HG02852 (cell line): ENCODE data around the gene PRRX1.

ENCODE experiments used
- ATAC-seq: cut with Tn5 transposase; IDR thresholded peaks from one replicate; pipeline ENCODE4 v1.9.1; 2021; ENCODE audit warnings: mild to moderate bottlenecking, moderate library complexity; ENCODE audit not compliant: unreplicated experiment

The PRRX1 gene

GRCh38 chr1:170686291-170686690 is 22.4 kb downstream of the PRRX1 start:
- no peak for ATAC-seq

DNA sequence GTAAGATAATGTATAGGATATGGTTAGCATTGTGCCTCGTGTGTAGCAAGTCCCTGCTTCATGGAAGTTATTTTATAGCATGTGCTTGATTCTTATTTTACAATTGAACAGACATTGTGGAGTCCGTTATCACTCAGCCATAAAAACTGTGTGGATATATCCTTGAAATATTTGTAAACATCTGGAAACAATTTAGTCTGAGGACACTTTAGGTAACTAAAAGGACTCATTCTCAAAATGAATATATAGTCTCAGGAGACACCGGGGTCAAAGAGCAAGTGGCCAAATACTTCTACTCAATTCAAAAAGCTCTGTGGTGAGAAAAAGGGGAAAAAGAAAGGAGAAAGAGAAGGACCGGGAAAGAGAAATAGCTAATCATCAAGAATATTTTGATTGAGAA is 23.7 kb downstream of the PRRX1 start:
- no peak for ATAC-seq

DNA sequence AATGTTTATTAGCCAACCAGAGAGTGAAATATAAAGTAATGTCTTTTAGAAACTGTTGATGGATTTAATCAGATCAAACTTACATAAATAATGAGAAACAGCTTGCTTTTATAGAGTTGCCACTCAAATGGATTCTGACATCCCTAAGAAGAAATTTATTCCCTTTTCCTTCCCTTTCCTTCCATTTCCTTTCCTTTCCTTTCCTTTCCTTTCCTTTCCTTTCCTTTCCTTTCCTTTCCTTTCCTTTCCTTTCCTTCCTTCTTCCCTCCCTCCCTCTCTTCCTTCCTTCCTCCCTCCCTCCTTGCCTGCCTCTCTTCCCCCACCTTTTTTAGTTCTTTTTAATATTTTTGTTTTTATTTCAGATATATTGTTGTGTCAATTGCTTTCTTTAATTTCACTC is 27.3 kb downstream of the PRRX1 start:
- no peak for ATAC-seq

- no peak for ATAC-seq
These were observed 29.1 kb downstream of the PRRX1 start for GRCh38 chr1:170692866-170693575.

DNA sequence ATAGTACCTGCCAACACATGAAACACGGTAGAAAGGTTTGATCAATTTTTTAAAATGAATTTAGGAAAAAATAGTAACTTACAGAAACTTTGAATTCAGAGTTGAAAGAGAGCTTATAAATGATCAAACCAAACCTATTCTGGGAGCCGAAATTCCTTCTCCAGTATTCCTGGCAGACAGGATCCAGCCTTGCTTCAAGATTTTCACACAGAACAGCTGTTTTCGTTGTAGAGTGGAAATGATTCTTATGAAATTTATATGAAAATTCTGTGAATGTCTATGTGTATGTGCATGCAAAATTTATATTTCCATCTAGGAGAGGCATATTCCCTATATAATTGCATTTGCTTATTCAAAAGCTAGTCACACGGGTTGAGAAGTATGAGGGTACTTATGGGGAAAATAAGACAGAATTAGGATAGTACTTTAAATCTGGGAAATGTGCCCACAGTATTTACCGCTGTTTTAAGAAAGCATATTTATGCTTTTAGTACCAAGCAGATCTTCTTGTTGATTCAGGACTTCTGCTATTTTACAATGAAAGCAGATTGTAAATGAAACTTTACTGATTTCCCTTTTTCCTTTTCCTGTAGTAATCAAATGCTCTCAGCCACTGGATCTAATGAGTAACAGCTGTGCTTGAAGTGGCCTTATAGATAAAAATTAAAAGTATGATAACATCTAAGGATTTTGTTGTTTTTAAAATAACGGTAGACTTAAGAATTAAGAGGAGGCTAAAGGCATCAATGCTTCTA is 30.4 kb downstream of the PRRX1 start:
- ATAC-seq = no peak

- no peak for ATAC-seq
These were observed 32.1 kb downstream of the PRRX1 start for GRCh38 chr1:170695955-170696590.

DNA sequence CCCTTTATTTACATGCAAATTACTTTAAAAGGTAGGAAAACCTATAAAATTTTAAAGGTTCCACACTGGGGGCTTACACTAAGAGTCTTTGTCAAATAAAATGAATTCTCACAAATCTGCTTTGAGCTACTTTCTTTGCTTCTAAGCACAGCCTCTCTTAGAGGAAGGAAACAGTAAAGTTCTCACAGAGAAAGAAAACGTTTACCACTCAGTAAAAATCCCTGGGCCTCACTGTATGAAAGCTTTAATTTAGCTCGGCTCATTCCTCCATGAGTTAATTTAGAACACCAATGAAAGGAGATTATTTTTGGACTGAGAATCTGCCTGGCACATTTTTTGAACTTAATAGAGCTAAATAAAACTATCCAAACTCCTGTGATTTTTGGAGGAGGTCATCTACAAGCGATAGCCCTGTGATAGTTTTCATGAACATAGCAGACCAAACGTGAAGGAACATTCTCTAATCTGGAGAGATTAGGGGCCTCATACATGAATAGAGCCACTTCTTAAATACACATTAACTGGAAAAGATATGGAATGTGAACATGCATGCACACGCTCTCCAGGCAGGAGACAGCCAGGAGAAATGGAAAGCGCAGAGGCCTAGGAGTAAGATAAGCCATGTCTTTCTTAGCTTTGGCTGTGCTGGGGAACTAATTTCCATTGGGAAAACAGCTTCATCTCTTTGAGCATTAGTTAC is 32.8 kb downstream of the PRRX1 start:
- no peak for ATAC-seq

DNA sequence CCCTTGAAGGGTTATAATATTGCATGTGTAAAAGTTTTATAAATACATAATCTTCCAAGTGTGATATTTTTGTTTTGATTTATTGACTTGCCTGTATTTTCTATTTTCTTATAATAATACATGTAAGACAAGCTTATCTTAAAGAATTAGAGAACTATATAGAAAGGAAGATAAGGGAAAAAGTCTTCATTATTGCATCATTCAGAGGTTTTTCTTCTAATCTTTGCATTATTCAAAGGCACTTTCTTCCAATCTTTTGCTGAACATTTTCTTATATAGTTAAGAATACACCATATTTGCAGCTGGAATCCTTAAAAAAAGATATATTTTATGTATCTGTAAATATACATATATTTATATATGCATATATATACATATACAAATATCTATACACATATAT is 33.4 kb downstream of the PRRX1 start:
- ATAC-seq = no peak

GRCh38 chr1:170698301-170699275 is 34.7 kb downstream of the PRRX1 start:
- ATAC-seq = no peak

GRCh38 chr1:170699696-170700095 is 35.8 kb downstream of the PRRX1 start:
- no peak for ATAC-seq

DNA sequence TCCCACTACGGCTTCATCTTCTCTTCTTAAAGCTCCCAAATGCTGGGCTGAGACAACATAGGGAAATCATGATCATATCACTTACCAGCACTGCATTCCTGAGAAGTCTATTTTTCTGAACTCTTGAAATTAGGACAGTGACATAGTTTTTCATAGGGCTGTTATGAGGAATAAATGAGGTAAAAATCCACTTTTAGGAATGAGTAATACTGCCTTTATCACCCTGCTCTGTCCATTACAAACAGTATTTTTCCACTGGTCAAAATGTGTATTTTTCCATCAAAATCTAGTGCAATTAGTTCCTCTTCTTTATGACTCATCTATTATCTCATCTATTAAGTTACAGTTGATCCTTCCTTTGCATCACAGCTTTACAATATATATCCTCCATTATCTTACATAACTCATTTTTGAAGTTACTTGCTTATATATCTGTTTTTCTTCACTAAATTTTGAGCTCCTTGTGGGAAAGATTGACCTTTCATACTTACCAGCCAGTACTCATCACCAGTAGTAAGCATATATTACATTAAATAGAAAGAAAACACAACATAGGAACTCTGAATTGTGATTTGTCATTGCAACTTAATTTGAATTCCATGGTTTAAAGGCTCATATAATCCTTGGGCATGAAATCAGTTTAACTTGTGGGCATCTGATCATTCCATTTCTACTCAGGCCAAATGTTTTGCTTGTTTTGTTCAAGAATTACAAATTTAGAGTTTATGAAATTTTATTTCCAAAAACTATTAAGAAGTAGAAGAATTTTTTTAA is 37.1 kb downstream of the PRRX1 start:
- ATAC-seq = no peak

- ATAC-seq = no peak
These were observed 38.0 kb downstream of the PRRX1 start for GRCh38 chr1:170701962-170702361.

GRCh38 chr1:170703591-170703990 is 39.7 kb downstream of the PRRX1 start:
- no peak for ATAC-seq

DNA sequence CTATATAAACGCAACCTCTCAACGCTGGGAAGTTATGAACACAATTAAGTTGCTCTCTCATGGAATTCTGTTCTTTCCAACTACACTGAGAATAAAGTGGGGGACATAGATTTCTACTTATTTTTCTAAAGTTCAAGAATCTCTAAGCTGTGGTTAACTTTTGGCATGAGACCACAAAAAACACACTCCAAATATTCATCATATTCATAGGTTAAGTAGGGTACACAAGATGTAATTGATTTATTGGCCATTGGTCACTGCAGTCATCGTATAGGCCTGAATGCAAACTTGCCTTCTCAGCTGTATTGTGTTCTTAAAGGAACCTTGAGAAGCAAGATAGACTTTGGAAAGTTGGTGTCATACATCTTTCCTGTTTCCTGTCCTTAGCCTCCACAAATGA is 40.3 kb downstream of the PRRX1 start:
- ATAC-seq = no peak

GRCh38 chr1:170705981-170706380 is 42.0 kb downstream of the PRRX1 start:
- ATAC-seq = no peak

- ATAC-seq = no peak
These were observed 43.2 kb downstream of the PRRX1 start for GRCh38 chr1:170707117-170707516.

DNA sequence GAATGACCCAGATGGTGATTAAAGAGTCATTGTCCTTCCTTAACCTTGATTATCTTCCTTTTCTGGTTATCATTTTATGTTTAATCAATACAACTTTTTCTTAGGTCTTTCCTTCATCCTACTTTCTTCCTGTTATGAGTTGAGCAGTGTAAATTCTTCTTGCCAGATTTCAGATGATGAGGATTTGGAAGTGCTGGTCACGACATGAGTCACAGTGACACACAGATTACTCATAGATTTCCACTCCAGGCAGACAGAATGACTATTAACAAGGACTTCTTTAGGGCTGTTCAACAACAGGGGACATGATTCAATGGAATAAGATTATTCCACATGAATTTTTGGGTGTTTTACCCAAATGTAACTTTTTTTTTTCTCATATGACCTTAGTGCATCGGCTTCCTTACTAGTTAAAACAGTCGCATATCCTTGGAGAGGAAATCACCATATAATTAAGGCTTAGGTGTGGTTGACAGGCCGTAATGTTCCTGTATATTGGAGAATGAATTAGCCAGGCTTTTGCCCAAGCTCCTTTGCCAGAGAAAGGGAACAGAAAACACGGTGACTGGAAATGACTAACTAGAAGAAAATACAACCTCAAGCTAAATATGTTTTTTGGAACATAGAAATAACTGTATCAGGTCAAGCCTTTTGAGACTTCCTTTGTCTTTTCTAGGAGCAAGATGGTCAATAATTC is 44.2 kb downstream of the PRRX1 start:
- no peak for ATAC-seq

- ATAC-seq = no peak
These were observed 47.8 kb downstream of the PRRX1 start for GRCh38 chr1:170711682-170712081.

GRCh38 chr1:170714163-170714562 is 50.2 kb downstream of the PRRX1 start:
- no peak for ATAC-seq
